Inferior parietal cortex (tissue), 1 donor: Measurements from ENCODE around the gene PTBP1.
A peak's percentile ranks its signal among the peaks of the same experiment; 100 is the strongest.

ENCODE experiments used
- DNase-seq: peaks from one replicate; pipeline ENCODE4 v3.0.0-alpha.2; 2016; ENCODE audit errors: extremely low spot score

PTBP1 gene

GRCh38 chr19:796692-797527, at the start of gene PTBP1:
Gene PTBP1 (plus strand): TSS chr19:797452. CDS start chr19:797498, 46 bp downstream.
- DNase-seq, result peak; percentile 100

GRCh38 chr19:748274-748598, 49.0 kb upstream of the PTBP1 start:
- no peak for DNase-seq

GRCh38 chr19:749811-750210, 47.4 kb upstream of the PTBP1 start:
- no peak for DNase-seq

DNA sequence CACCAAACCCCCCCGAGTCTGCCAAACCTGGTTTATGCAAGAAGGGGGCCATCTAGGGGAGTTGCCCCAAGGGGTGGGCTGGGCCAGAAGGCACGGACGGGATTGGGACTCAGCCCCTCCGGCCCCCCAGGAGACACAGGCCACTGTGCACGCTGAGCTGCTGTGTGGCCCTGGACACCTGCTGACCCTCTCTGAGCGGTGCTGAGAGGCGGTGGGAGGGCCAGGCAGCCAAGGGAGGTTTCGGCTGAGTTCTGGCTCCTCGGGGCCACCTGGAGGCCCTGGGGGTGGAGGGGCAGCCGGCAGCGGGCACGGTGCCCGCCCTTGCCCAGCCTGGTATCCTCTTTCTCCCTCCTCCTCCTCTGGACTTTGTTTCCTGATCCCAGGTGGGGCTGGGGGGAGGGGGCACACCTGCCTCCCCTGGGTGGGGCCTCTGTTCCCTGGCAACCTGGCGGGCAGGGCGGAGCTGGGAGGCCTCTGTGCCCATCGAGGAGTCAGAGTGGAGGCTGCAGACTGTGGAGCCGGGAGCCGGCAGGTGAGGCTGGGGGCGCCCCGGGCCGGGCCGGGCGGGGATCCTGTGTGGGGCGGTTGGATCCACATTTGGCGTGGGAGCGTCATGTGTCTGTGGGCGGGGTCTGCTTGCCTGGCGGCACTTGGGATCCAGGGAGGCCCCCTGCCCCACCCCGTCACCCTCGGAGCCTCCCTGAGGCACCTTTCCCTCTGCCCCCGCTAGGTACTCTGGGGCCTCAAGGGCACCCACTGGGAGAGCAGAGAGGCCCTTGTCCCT, 46.4 kb upstream of the PTBP1 start, which contains the start of gene MISP:
TSS of gene MISP (plus strand) at position 473 of the 784 bp plus-strand sequence. CDS start 5,835 bp downstream, outside the sequence.
- DNase-seq, result no peak

- no peak for DNase-seq
Measured at GRCh38 chr19:751501-752341, 45.5 kb upstream of the PTBP1 start.

- no peak for DNase-seq
Measured at GRCh38 chr19:752652-753517, 44.4 kb upstream of the PTBP1 start.

GRCh38 chr19:754530-754929, 42.7 kb upstream of the PTBP1 start:
- DNase-seq, result no peak

DNA sequence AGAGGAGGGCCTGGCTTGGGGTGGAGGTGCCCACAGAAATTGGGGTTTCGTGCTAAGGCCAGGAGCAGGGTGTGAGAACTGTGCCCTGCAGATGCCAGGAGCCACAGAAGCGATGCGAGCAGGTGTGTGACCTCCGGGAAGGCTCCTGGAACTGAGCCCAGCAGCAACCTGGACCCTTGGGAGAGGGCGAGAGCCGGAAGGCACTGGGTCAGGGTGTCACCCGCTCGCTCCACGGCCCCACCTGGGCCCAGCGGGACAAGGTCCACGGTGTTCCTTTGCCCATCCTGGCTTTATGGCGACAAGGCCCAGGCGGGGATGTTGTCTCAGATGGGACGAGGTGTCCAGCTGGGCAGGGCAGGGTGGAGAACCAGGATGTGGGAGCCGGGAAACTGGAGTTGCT, 42.2 kb upstream of the PTBP1 start:
- DNase-seq, result no peak

GRCh38 chr19:756236-756635, 41.0 kb upstream of the PTBP1 start:
- DNase-seq, result no peak

GRCh38 chr19:756821-757688, 40.2 kb upstream of the PTBP1 start:
- no peak for DNase-seq

- no peak for DNase-seq
Measured at GRCh38 chr19:757811-758668, 39.2 kb upstream of the PTBP1 start.

GRCh38 chr19:763181-763580, 34.1 kb upstream of the PTBP1 start:
- no peak for DNase-seq

DNA sequence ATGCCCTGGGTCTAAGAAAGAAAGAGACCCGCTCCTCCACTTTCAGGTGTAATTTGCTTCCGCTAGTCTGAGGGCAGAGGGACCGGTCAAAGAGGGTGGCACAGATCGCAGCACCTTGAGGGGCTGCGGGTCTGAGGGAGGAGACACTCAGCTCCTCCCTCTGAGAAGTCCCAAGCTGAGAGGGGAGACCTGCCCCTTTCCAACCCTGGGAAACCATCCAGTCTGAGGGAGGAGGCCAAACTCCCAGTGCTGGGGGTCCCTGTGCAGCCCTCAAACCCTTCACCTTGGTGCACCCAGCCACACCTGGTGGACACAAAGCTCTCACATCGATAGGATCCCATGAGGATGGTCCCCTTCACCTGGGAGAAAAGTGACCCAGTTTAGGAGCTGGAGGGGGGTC, 33.4 kb upstream of the PTBP1 start:
- DNase-seq, result no peak

DNA sequence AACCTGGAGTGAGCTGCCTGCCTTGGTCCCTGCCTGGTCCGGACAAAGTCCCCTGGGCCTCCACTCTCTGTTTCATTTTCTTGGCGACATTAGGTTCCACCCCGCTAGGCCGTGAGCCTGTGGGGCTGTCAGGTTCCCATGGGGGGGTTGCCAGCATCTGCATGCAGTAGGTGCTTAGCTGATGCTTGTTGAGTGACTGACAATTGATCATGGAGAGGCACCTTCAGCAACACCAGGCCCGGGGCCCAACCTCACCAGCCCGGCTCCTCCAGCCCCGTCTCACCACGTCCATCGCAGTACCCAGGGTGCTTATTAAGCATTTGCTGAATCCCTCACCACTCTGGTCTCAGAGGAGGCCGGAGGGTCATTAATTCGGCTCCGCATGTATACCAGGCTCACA, 33.0 kb upstream of the PTBP1 start:
- DNase-seq, result no peak

GRCh38 chr19:765179-765738, 32.0 kb upstream of the PTBP1 start:
- no peak for DNase-seq

DNA sequence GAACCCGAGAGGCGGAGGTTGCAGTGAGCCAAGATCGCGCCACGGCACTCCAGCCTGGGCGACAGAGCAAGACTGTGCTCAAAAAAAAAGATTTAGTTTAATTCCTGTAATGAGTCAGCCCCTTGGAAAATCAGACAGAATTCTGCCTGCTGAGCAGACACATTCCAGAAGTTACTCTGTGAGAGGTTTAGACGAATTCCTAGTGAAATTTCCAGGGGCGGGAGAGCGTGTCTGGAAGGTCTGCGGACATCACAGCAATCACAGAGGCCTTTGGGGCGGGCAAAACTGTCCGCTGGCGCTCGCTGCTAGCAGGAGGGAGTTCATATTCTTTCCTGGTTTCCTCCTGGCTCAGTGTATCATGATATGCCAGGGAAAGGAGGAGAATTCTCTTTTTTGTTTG, 28.8 kb upstream of the PTBP1 start:
- DNase-seq, result no peak

DNA sequence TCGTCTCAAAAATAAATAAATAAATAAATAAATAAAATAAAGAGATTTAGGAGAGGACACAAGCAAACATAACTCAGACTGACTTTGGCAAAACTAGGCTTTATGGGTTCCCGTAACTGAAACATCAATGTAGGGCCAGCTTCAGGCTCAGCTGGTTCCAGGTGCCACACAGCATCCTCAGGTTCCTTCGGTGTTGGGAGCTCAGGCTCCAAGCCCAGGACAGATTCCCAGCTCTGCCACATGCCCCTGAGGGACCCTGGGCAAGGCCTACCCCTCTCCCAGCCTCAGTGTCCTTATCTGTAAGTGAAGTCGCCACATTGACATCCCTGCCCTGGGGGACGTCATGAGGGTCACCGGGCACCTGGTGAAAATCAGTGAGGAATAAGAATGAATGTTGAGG, 27.6 kb upstream of the PTBP1 start:
- DNase-seq, result no peak

- no peak for DNase-seq
Measured at GRCh38 chr19:771332-771785, 25.9 kb upstream of the PTBP1 start.

- DNase-seq, result no peak
Measured at GRCh38 chr19:772063-772462, 25.2 kb upstream of the PTBP1 start.
